ENCODE data around the gene INPP5A.

Gene INPP5A

GRCh38 chr10:132611986-132612385, 74.4 kb downstream of the INPP5A start:
- DNase-seq (ENCODE audit: low read depth in 2 of 2), result no peak

- DNase-seq (ENCODE audit: low read depth in 2 of 2), result no peak
Observed at GRCh38 chr10:132612571-132613504, 75.3 kb downstream of the INPP5A start.

GRCh38 chr10:132613566-132614348, 76.2 kb downstream of the INPP5A start:
- no peak for DNase-seq (ENCODE audit: low read depth in 2 of 2)

- DNase-seq (ENCODE audit: low read depth in 2 of 2), result no peak
Observed at GRCh38 chr10:132614431-132615340, 77.1 kb downstream of the INPP5A start.

GRCh38 chr10:132615341-132616169, 78.0 kb downstream of the INPP5A start:
- no peak for DNase-seq (ENCODE audit: low read depth in 2 of 2)

GRCh38 chr10:132616170-132616995, 78.8 kb downstream of the INPP5A start:
- peak; percentile 64 to 67 for DNase-seq (ENCODE audit: low read depth in 2 of 2)

- no peak for DNase-seq (ENCODE audit: low read depth in 2 of 2)
Observed at GRCh38 chr10:132616996-132617736, 79.6 kb downstream of the INPP5A start.

DNA sequence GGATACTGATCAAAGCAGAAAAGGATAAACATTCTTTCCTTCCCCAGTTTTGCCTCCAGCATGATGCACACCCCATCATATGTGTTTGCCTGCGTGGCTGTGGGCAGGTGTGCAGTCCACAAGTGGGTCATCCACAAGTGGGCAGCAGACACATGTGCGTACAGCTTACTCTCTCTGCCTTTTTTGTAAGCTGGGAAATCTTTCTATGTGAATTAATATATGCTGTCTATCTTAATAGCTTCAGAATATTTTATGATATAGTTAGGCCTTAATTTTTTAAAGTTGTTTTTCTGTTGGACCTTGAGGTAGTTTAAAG, 80.1 kb downstream of the INPP5A start:
- no peak for DNase-seq (ENCODE audit: low read depth in 2 of 2)

- no peak for DNase-seq (ENCODE audit: low read depth in 2 of 2)
Observed at GRCh38 chr10:132618158-132618919, 80.8 kb downstream of the INPP5A start.

GRCh38 chr10:132619927-132620326, 82.3 kb downstream of the INPP5A start:
- DNase-seq (ENCODE audit: low read depth in 2 of 2), result no peak

- no peak for DNase-seq (ENCODE audit: low read depth in 2 of 2)
Observed at GRCh38 chr10:132624061-132624846, 86.7 kb downstream of the INPP5A start.

- no peak for DNase-seq (ENCODE audit: low read depth in 2 of 2)
Observed at GRCh38 chr10:132624847-132625471, 87.4 kb downstream of the INPP5A start.

- DNase-seq (ENCODE audit: low read depth in 2 of 2), result no peak
Observed at GRCh38 chr10:132626019-132626760, 88.6 kb downstream of the INPP5A start.

DNA sequence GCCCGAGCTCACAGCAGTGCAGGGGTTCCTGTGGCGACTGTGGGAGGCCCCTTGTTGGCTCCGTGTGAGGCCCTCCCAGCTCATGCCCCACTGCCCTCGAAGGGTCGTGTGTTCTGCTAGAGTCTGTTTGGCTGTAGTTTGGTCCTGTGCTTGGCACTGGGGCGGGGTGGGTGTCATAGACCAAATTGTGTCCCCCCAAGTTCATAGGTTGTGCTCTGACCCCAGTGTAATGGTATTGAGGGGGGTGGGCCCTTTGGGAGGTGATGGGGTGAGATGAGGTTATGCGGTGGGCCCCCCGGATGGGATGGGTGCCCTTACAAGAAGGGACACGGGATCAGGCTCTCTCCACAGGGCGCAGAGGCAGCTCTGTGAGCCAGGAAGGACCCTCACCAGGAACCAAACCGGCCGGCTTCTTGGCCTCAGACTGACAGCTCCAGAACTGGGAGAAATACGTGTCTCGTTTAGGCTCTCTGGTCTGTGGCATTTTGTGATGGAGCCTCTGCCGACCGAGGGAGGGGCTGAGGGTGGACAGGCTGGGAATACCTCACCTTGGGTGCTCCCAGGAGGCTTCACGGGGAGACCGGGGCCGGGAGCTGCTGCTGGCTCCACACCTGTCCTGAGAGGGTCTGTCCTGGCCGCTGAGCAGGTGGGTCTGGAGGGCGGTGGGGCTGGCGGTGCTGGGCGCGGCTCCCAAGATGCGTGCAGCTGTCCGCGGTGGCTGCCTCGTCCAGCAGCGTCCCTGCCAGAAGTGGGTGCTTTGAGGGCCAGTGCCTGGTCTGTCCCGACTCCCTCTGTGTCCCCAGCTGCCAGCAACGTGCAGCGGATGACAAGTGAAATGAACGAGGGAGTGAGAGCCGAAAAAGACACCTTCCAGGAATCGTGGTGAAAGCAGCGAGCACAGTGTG, 89.4 kb downstream of the INPP5A start:
- DNase-seq (ENCODE audit: low read depth in 2 of 2), result no peak
